Mucosa of rectum (tissue), 2 donors: ENCODE results near the gene PDZD7.
A peak's percentile ranks its signal among the peaks of the same experiment; 100 is the strongest.

Source experiments
- H3K27ac ChIP-seq, 2 donors: one replicate each; pipeline ENCODE4 v1.7.0; 2013; ENCODE audit warnings: inconsistent platforms in 2 of 2, low read depth in 2 of 2, low read length in 2 of 2
- H3K27me3 ChIP-seq, 2 donors: one replicate each; pipeline ENCODE4 v1.7.0; 2013; ENCODE audit warnings: low read length in 2 of 2; ENCODE audit not compliant: control insufficient read depth in 2 of 2, insufficient read depth in 2 of 2
- H3K36me3 ChIP-seq, 2 donors: one replicate each; pipeline ENCODE4 v1.7.0; 2013; ENCODE audit warnings: low read length in 2 of 2; ENCODE audit not compliant: control insufficient read depth in 2 of 2, insufficient read depth in 2 of 2
- H3K4me1 ChIP-seq, 2 donors: one replicate each; pipeline ENCODE4 v1.7.0; 2013; ENCODE audit warnings: low read length in 2 of 2, mild to moderate bottlenecking in 1 of 2; ENCODE audit not compliant: control insufficient read depth in 2 of 2, insufficient read depth in 2 of 2
- H3K4me3 ChIP-seq, 2 donors: one replicate each; pipeline ENCODE4 v1.7.0; 2013; ENCODE audit warnings: low read length in 2 of 2
- H3K9ac ChIP-seq, 2 donors: one replicate each; pipeline ENCODE4 v1.7.0; 2013; ENCODE audit warnings: low read length in 2 of 2, low read depth in 1 of 2, mild to moderate bottlenecking in 1 of 2
- H3K9me3 ChIP-seq, 2 donors: one replicate each; pipeline ENCODE4 v1.7.0; 2013; ENCODE audit warnings: low read length in 2 of 2; ENCODE audit not compliant: control insufficient read depth in 2 of 2
- donor health status: healthy.
- donor health status: Normal muscosa, but diverticular disease.

Gene PDZD7

DNA sequence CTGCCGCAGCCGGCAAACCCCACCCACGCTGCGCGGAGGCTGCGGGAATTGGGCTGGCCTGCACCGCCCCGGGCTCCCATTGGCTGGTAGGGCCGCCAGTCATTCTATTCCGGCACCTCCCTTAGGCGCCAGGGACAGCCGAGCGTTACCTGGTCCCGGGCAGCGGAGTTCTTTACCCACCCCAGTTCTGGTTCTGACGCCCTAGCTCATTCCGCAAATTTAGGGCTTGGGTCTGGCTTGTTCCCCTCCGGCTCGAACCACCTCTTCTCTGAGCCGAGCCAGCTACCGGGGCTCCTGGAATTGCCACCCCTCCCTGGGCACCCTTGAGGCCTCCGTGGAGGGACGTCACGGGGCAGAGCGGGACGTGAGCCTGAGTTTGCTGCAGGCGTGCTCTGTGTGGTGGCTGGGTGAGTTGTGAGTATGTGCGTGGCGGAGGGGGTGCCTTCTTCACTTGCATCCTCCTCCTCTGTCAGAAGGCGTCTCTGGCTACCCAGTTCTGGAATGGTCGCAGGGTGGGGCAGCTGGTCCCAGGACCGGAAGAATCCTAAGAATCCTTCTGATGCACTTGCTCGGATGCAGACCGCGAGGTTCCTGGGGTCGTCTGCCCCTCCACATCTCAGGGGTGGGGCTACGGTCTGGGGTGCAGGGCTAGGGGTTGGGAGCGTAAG, at the start of gene PDZD7, which contains the start of gene SFXN3:
Gene PDZD7 (minus strand): TSS at position 2 of the 668 bp plus-strand sequence. CDS start 910 bp downstream, outside the sequence.
Gene SFXN3 (plus strand): TSS at position 107 of the 668 bp plus-strand sequence. CDS start 3,461 bp downstream, outside the sequence.
- Histone ChIP-seq H3K36me3 (peaks cover 5 to 9% of the 10 kb centered on the region in 2 donors), H3K27me3 (peaks cover 0 to 5% of the 10 kb centered on the region in 2 donors), H3K4me3 (peak within 1 kb of the TSS; percentile 74 to 81), H3K9me3 (no peaks in the 10 kb centered on the region), H3K4me1 (peaks cover 21% of the 10 kb centered on the region in 2 donors), H3K9ac (peak within 1 kb of the TSS; percentile 79 to 87), H3K27ac (peak within 1 kb of the TSS; percentile 78 to 87)

DNA sequence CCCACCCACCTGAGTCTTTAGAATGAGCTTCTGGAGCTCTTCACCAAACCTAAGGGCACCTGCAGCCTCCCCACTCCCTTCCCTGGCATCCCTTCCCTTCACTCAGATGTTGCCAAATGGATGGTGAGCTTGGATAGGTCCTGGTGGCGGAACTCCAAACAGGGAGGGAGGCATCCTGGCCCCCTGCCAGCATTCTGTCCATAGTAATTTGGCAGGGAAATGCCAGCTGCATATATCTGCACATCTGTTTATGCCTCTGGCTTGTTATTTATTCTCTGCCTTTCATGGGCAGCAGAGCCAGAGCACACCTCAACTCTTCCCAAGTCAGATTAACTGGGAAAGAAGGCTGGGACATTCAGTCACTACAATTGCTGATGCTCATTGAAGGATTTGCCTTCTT, 48.9 kb upstream of the PDZD7 start:
- Histone ChIP-seq H3K4me1 (no peaks in the 10 kb centered on the region), H3K27ac (no peak overlapping the region), H3K9me3 (no peaks in the 10 kb centered on the region), H3K36me3 (no peaks in the 10 kb centered on the region), H3K9ac (no peak overlapping the region), H3K4me3 (no peak overlapping the region), H3K27me3 (peaks cover 21 to 23% of the 10 kb centered on the region in 2 donors)

DNA sequence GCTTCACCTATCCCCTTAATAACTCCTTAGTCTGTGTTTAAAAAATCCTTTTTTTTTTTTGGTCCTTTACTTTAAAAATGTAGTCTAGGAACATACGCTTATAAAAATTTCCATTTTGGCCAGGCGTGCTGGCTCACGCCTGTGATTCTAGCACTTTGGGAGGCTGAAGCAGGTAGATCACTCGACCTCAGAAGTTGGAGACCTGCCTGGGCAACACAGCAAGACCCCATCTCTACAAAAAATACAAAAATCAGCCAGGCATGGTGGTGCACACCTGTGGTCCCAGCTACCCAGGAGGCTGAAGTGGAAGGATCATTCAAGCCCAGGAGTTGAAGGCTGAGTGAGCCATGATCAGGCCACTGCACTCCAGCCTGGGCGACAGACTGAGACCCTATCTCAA, 45.7 kb upstream of the PDZD7 start:
- H3K36me3 ChIP-seq = no peaks in the 10 kb centered on the region
- H3K9ac ChIP-seq = no peak overlapping the region
- peaks cover 4 to 6% of the 10 kb centered on the region in 2 donors for H3K4me1 ChIP-seq
- H3K27ac ChIP-seq = no peak overlapping the region
- no peak overlapping the region for H3K4me3 ChIP-seq
- H3K9me3 ChIP-seq = no peaks in the 10 kb centered on the region
- peaks cover 29 to 34% of the 10 kb centered on the region in 2 donors for H3K27me3 ChIP-seq

DNA sequence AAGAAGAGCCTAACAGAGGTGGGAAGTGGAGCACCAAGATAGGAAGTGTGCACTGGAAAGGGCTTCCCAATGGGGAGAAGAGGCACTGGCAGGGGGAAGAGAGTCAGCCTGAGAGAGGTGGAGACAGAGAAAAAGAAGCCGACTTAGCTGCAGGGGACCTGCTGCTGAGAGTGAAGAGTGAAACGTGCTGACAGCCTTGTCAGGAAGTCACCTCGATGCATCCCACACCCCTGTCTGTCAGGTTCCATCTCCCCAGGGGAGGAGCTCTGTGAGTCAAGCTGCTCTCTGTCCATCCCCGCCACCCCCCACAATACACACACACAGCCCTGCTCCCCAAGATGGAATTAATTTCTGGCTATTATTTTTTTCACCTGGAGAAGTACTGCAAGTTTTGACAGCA, 44.8 kb upstream of the PDZD7 start:
- no peak overlapping the region for H3K9ac ChIP-seq
- no peak overlapping the region for H3K4me3 ChIP-seq
- H3K4me1 ChIP-seq = peaks cover 5 to 9% of the 10 kb centered on the region in 2 donors
- H3K27ac ChIP-seq = no peak overlapping the region
- peaks cover 29 to 30% of the 10 kb centered on the region in 2 donors for H3K27me3 ChIP-seq
- no peaks in the 10 kb centered on the region for H3K36me3 ChIP-seq
- H3K9me3 ChIP-seq = no peaks in the 10 kb centered on the region

DNA sequence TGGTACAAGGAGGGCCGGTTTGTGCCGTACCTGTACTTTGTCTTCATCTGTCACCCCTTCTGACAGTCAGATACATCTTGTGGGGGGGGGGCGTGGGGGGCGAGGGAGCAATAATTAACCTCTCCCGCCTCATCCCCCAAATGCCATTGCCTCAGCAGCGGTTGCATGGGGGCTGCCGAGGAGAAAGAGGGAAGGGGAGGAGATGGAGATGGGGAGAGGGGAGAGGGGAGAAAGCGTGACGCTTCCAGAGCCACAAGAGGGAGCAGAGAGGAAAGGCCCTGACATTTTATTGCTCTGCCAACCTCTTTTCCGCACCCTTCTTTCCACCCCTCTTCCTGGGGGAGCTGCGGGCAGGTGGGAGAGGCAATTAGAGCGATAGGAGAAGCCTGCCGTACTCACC, 42.7 kb upstream of the PDZD7 start:
- peaks cover 7 to 17% of the 10 kb centered on the region in 2 donors for H3K4me1 ChIP-seq
- no peak overlapping the region for H3K27ac ChIP-seq
- H3K27me3 ChIP-seq = peaks cover 29 to 30% of the 10 kb centered on the region in 2 donors
- no peak overlapping the region for H3K4me3 ChIP-seq
- no peaks in the 10 kb centered on the region for H3K36me3 ChIP-seq
- H3K9me3 ChIP-seq = no peaks in the 10 kb centered on the region
- no peak overlapping the region for H3K9ac ChIP-seq

DNA sequence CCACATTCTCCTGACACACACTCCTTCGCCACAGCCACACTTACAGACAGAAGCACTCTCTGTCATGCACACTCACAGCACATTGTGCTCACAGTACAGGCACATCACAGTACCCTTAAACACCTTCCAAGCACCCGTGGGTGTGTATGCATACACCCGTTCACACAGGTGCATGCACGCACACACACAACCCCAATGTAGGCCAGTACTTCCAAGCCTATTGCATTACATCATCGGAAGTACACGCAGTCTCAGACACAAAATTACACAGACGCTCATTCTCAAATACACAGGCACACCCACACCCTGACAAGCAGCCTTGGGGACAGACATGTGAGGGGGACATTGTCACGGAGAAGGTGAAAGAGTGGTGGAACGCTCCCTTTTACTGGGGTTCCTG, 42.0 kb upstream of the PDZD7 start:
- H3K27me3 ChIP-seq = peaks cover 24 to 27% of the 10 kb centered on the region in 2 donors

DNA sequence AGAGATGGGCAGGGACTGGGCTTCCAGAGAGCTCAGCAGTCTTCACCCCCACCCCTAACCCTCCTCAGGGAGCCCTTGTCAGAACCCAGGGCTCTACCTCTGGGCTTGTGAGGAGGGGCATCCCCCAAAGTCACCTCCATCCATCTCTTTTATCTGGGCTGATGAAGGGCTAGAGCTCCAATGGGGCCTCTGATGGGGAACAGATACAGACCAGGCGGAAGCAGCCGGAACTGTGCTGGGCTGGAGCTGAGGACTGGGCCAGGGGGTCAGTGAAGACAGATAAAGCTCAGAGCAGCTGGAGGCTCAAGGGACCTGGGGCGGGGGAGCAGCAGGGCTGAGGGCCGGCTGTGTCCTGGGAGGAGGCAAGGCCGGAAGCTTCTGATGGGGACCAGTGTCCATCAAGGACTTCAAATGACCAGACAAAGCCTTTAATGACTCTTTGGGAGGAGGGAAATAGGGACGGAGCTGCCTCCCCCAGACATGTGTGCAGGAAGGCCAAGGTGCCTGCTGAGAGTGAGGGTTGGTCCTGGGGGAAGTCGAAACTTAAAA, 41.0 kb upstream of the PDZD7 start:
- H3K4me3 ChIP-seq = no peak overlapping the region
- no peaks in the 10 kb centered on the region for H3K9me3 ChIP-seq
- H3K9ac ChIP-seq = no peak overlapping the region
- no peaks in the 10 kb centered on the region for H3K36me3 ChIP-seq
- H3K27me3 ChIP-seq = peaks cover 24 to 27% of the 10 kb centered on the region in 2 donors
- no peak overlapping the region for H3K27ac ChIP-seq
- H3K4me1 ChIP-seq = peaks cover 13 to 17% of the 10 kb centered on the region in 2 donors

More for the DNA sequence above, 42.0 kb upstream of the PDZD7 start:
- H3K27ac ChIP-seq = no peak overlapping the region
- H3K36me3 ChIP-seq = no peaks in the 10 kb centered on the region
- peaks cover 7 to 17% of the 10 kb centered on the region in 2 donors for H3K4me1 ChIP-seq
- no peak overlapping the region for H3K9ac ChIP-seq
- H3K4me3 ChIP-seq = no peak overlapping the region
- H3K9me3 ChIP-seq = no peaks in the 10 kb centered on the region

DNA sequence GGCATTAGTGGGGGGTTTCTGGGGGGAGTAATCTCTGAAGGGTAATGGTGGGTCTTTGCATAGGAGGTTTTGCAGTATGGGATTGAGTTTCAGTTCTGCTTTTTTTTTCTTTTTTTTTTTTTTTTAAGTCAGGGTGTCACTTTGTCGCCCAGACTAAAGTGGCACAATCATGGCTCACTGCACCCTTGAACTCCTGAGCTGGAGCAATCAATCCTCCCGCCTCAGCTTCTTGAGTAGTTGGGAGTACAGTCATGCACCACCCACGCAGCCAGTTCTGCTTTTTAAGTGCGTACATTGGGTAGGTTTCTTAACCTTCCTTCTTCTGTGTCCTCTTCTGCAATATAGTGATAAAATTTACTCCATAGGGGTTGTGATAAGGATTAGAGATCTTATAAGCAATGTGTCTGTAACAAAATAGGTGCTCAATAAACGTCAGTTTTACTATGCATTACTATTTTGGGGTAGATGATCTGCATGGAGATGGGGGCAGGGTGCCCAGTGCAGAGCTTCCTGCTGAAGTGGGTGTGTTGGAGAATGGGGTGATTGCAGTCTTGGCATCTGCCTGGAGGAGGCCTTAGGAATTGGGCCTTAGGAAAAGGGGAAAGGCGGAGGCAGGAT, 40.4 kb upstream of the PDZD7 start:
- no peak overlapping the region for H3K9ac ChIP-seq
- peaks cover 24 to 26% of the 10 kb centered on the region in 2 donors for H3K27me3 ChIP-seq
- H3K9me3 ChIP-seq = no peaks in the 10 kb centered on the region
- no peaks in the 10 kb centered on the region for H3K36me3 ChIP-seq
- H3K4me3 ChIP-seq = no peak overlapping the region
- peaks cover 15 to 19% of the 10 kb centered on the region in 2 donors for H3K4me1 ChIP-seq
- H3K27ac ChIP-seq = peak overlapping the region; percentile 29 to 48

DNA sequence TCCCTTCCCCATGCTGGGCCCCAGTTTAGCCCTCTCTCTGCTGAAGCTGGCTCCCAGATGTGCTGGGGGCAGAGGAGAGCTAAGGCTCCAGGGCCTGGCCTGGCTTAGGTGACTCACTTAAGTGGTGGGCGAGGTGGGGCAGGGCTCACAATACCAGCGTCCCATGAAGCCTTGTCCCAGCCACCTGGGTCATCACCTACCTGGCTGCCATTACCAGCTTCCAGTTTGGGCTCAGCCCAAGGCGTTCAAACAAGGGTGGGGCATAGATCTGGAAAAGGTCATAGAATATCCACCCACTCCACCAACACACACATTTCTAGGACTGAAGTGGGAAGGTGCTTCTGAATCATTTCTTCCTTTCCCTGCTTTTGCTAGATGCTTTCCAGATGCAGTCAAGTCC, 39.2 kb upstream of the PDZD7 start:
- Histone ChIP-seq H3K36me3 (no peaks in the 10 kb centered on the region), H3K9me3 (no peaks in the 10 kb centered on the region), H3K27me3 (peaks cover 16 to 19% of the 10 kb centered on the region in 2 donors), H3K4me3 (no peak overlapping the region), H3K4me1 (peaks cover 28 to 32% of the 10 kb centered on the region in 2 donors), H3K27ac (peak overlapping the region; percentile 48 to 61), H3K9ac (no peak overlapping the region)

DNA sequence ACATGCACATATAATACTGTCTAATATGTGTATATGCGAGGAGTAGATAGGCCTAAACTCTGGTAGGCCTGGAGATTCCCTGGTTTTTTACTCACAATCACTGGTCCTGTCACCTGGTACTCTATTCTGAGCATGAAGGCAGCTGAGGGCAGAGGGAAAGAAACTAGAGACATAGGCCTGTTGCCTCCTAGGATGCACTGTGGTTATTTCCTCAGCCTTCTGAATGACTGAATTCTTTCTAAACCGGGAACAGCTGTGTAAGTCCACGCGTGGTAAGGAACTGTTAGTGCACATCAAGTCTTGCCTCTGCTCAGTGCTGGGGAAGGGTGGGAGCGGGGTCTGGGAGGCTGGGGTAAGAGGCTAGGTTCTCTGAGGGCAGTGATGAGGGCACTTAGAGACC, 38.5 kb upstream of the PDZD7 start:
- no peaks in the 10 kb centered on the region for H3K9me3 ChIP-seq
- H3K4me3 ChIP-seq = no peak overlapping the region
- H3K36me3 ChIP-seq = no peaks in the 10 kb centered on the region
- peaks cover 34 to 38% of the 10 kb centered on the region in 2 donors for H3K4me1 ChIP-seq
- H3K27ac ChIP-seq = peak overlapping the region in 1 of 2 donors; percentile 25
- H3K9ac ChIP-seq = no peak overlapping the region
- H3K27me3 ChIP-seq = peaks cover 15 to 16% of the 10 kb centered on the region in 2 donors
